ENCODE data around the gene TEKT3.

Gene TEKT3

GRCh38 chr17:15341385-15341849 is at the start of gene TEKT3:
Gene TEKT3 (minus strand): TSS chr17:15341597. CDS start chr17:15331585, 10,012 bp downstream.
- Histone ChIP-seq H2AFZ (ENCODE audit: low read depth, low read length) (peak within 1 kb of the TSS; percentile 70), H3K4me1 (ENCODE audit: insufficient read depth, low read length) (no peaks in the 10 kb centered on the region), H3K4me3 (ENCODE audit: low read length) (peak within 1 kb of the TSS; percentile 46), H3K9me3 (ENCODE audit: low read length) (no peaks in the 10 kb centered on the region), H3K27me3 (ENCODE audit: insufficient read depth, low read length) (peaks cover 42% of the 10 kb centered on the region), H3K36me3 (ENCODE audit: insufficient read depth, low read length) (no peaks in the 10 kb centered on the region)

GRCh38 chr17:15388356-15389041 is 47.1 kb upstream of the TEKT3 start:
- Histone ChIP-seq H2AFZ (ENCODE audit: low read depth, low read length) (no peak overlapping the region), H3K36me3 (ENCODE audit: insufficient read depth, low read length) (no peaks in the 10 kb centered on the region), H3K9me3 (ENCODE audit: low read length) (no peaks in the 10 kb centered on the region), H3K27me3 (ENCODE audit: insufficient read depth, low read length) (no peaks in the 10 kb centered on the region), H3K4me1 (ENCODE audit: insufficient read depth, low read length) (no peaks in the 10 kb centered on the region), H3K4me3 (ENCODE audit: low read length) (no peak overlapping the region)

GRCh38 chr17:15386083-15386482 is 44.7 kb upstream of the TEKT3 start:
- Histone ChIP-seq H2AFZ (ENCODE audit: low read depth, low read length) (no peak overlapping the region), H3K4me1 (ENCODE audit: insufficient read depth, low read length) (no peaks in the 10 kb centered on the region), H3K9me3 (ENCODE audit: low read length) (no peaks in the 10 kb centered on the region), H3K36me3 (ENCODE audit: insufficient read depth, low read length) (no peaks in the 10 kb centered on the region), H3K4me3 (ENCODE audit: low read length) (no peak overlapping the region), H3K27me3 (ENCODE audit: insufficient read depth, low read length) (no peaks in the 10 kb centered on the region)

- H2AFZ ChIP-seq (ENCODE audit: low read depth, low read length), result no peak overlapping the region
- H3K9me3 ChIP-seq (ENCODE audit: low read length), result no peaks in the 10 kb centered on the region
- no peaks in the 10 kb centered on the region for H3K27me3 ChIP-seq (ENCODE audit: insufficient read depth, low read length)
- H3K36me3 ChIP-seq (ENCODE audit: insufficient read depth, low read length), result no peaks in the 10 kb centered on the region
- no peak overlapping the region for H3K4me3 ChIP-seq (ENCODE audit: low read length)
- H3K4me1 ChIP-seq (ENCODE audit: insufficient read depth, low read length), result no peaks in the 10 kb centered on the region
These were observed 43.9 kb upstream of the TEKT3 start for GRCh38 chr17:15385305-15385704.

- no peaks in the 10 kb centered on the region for H3K4me1 ChIP-seq (ENCODE audit: insufficient read depth, low read length)
- no peak overlapping the region for H3K4me3 ChIP-seq (ENCODE audit: low read length)
- no peak overlapping the region for H2AFZ ChIP-seq (ENCODE audit: low read depth, low read length)
- H3K36me3 ChIP-seq (ENCODE audit: insufficient read depth, low read length), result no peaks in the 10 kb centered on the region
- H3K9me3 ChIP-seq (ENCODE audit: low read length), result no peaks in the 10 kb centered on the region
- no peaks in the 10 kb centered on the region for H3K27me3 ChIP-seq (ENCODE audit: insufficient read depth, low read length)
These were observed 42.9 kb upstream of the TEKT3 start for GRCh38 chr17:15384142-15384787.

GRCh38 chr17:15382914-15383313 is 41.5 kb upstream of the TEKT3 start:
- Histone ChIP-seq H3K4me1 (ENCODE audit: insufficient read depth, low read length) (peaks cover 4% of the 10 kb centered on the region), H3K27me3 (ENCODE audit: insufficient read depth, low read length) (no peaks in the 10 kb centered on the region), H2AFZ (ENCODE audit: low read depth, low read length) (no peak overlapping the region), H3K4me3 (ENCODE audit: low read length) (no peak overlapping the region), H3K9me3 (ENCODE audit: low read length) (no peaks in the 10 kb centered on the region), H3K36me3 (ENCODE audit: insufficient read depth, low read length) (no peaks in the 10 kb centered on the region)

- Histone ChIP-seq H3K9me3 (ENCODE audit: low read length) (no peaks in the 10 kb centered on the region), H3K36me3 (ENCODE audit: insufficient read depth, low read length) (no peaks in the 10 kb centered on the region), H2AFZ (ENCODE audit: low read depth, low read length) (no peak overlapping the region), H3K27me3 (ENCODE audit: insufficient read depth, low read length) (no peaks in the 10 kb centered on the region), H3K4me1 (ENCODE audit: insufficient read depth, low read length) (peaks cover 16% of the 10 kb centered on the region), H3K4me3 (ENCODE audit: low read length) (no peak overlapping the region)
These were observed 40.3 kb upstream of the TEKT3 start for GRCh38 chr17:15381707-15382106.

GRCh38 chr17:15380446-15380845 is 39.0 kb upstream of the TEKT3 start:
- Histone ChIP-seq H3K36me3 (ENCODE audit: insufficient read depth, low read length) (no peaks in the 10 kb centered on the region), H2AFZ (ENCODE audit: low read depth, low read length) (no peak overlapping the region), H3K9me3 (ENCODE audit: low read length) (no peaks in the 10 kb centered on the region), H3K4me3 (ENCODE audit: low read length) (no peak overlapping the region), H3K27me3 (ENCODE audit: insufficient read depth, low read length) (no peaks in the 10 kb centered on the region), H3K4me1 (ENCODE audit: insufficient read depth, low read length) (peaks cover 17% of the 10 kb centered on the region)

GRCh38 chr17:15379659-15380058 is 38.3 kb upstream of the TEKT3 start:
- Histone ChIP-seq H3K4me3 (ENCODE audit: low read length) (no peak overlapping the region), H3K27me3 (ENCODE audit: insufficient read depth, low read length) (no peaks in the 10 kb centered on the region), H2AFZ (ENCODE audit: low read depth, low read length) (no peak overlapping the region), H3K4me1 (ENCODE audit: insufficient read depth, low read length) (peaks cover 17% of the 10 kb centered on the region), H3K36me3 (ENCODE audit: insufficient read depth, low read length) (no peaks in the 10 kb centered on the region), H3K9me3 (ENCODE audit: low read length) (no peaks in the 10 kb centered on the region)

GRCh38 chr17:15378243-15378642 is 36.8 kb upstream of the TEKT3 start:
- H3K9me3 ChIP-seq (ENCODE audit: low read length), result no peaks in the 10 kb centered on the region
- no peaks in the 10 kb centered on the region for H3K36me3 ChIP-seq (ENCODE audit: insufficient read depth, low read length)
- no peaks in the 10 kb centered on the region for H3K27me3 ChIP-seq (ENCODE audit: insufficient read depth, low read length)
- no peak overlapping the region for H3K4me3 ChIP-seq (ENCODE audit: low read length)
- H3K4me1 ChIP-seq (ENCODE audit: insufficient read depth, low read length), result peaks cover 17% of the 10 kb centered on the region
- peak overlapping the region; percentile 70 for H2AFZ ChIP-seq (ENCODE audit: low read depth, low read length)

GRCh38 chr17:15377616-15378015 is 36.2 kb upstream of the TEKT3 start:
- Histone ChIP-seq H3K36me3 (ENCODE audit: insufficient read depth, low read length) (no peaks in the 10 kb centered on the region), H3K4me3 (ENCODE audit: low read length) (peak overlapping the region; percentile 22), H3K9me3 (ENCODE audit: low read length) (no peaks in the 10 kb centered on the region), H2AFZ (ENCODE audit: low read depth, low read length) (peak overlapping the region; percentile 70), H3K4me1 (ENCODE audit: insufficient read depth, low read length) (peaks cover 17% of the 10 kb centered on the region), H3K27me3 (ENCODE audit: insufficient read depth, low read length) (no peaks in the 10 kb centered on the region)

- H2AFZ ChIP-seq (ENCODE audit: low read depth, low read length), result peak overlapping the region; percentile 70
- H3K4me1 ChIP-seq (ENCODE audit: insufficient read depth, low read length), result peaks cover 17% of the 10 kb centered on the region
- H3K36me3 ChIP-seq (ENCODE audit: insufficient read depth, low read length), result no peaks in the 10 kb centered on the region
- peak overlapping the region; percentile 22 for H3K4me3 ChIP-seq (ENCODE audit: low read length)
- no peaks in the 10 kb centered on the region for H3K27me3 ChIP-seq (ENCODE audit: insufficient read depth, low read length)
- no peaks in the 10 kb centered on the region for H3K9me3 ChIP-seq (ENCODE audit: low read length)
These were observed 35.8 kb upstream of the TEKT3 start for GRCh38 chr17:15377200-15377599.

GRCh38 chr17:15371376-15372130 is 30.2 kb upstream of the TEKT3 start:
- Histone ChIP-seq H3K9me3 (ENCODE audit: low read length) (no peaks in the 10 kb centered on the region), H2AFZ (ENCODE audit: low read depth, low read length) (no peak overlapping the region), H3K4me3 (ENCODE audit: low read length) (no peak overlapping the region), H3K27me3 (ENCODE audit: insufficient read depth, low read length) (no peaks in the 10 kb centered on the region), H3K4me1 (ENCODE audit: insufficient read depth, low read length) (no peaks in the 10 kb centered on the region), H3K36me3 (ENCODE audit: insufficient read depth, low read length) (no peaks in the 10 kb centered on the region)

Data from neuron (in vitro differentiated cells).